ENCODE results near the gene TEC.

Gene TEC

GRCh38 chr4:48116582-48116981 lies 153.1 kb downstream of the TEC start:
- Mint-ChIP-seq H3K9me3 (no peaks in the 10 kb centered on the region), H3K27me3 (no peaks in the 10 kb centered on the region), H3K4me1 (no peaks in the 10 kb centered on the region), H3K36me3 (no peaks in the 10 kb centered on the region), H3K27ac (no peak overlapping the region), H3K4me3 (no peak overlapping the region)
- no peak for ATAC-seq (replicated peaks)
- no peak for DNase-seq

GRCh38 chr4:48114412-48114811 lies 155.2 kb downstream of the TEC start:
- DNase-seq: no peak
- H3K27me3 Mint-ChIP-seq: no peaks in the 10 kb centered on the region
- no peak for ATAC-seq (replicated peaks)
- no peak overlapping the region for H3K4me3 Mint-ChIP-seq
- H3K9me3 Mint-ChIP-seq: no peaks in the 10 kb centered on the region
- H3K27ac Mint-ChIP-seq: no peak overlapping the region
- H3K4me1 Mint-ChIP-seq: no peaks in the 10 kb centered on the region
- H3K36me3 Mint-ChIP-seq: no peaks in the 10 kb centered on the region

GRCh38 chr4:48112017-48112667 lies 157.5 kb downstream of the TEC start:
- H3K27ac Mint-ChIP-seq: no peak overlapping the region
- no peak for ATAC-seq (replicated peaks)
- no peaks in the 10 kb centered on the region for H3K9me3 Mint-ChIP-seq
- H3K4me1 Mint-ChIP-seq: no peaks in the 10 kb centered on the region
- no peaks in the 10 kb centered on the region for H3K27me3 Mint-ChIP-seq
- no peaks in the 10 kb centered on the region for H3K36me3 Mint-ChIP-seq
- no peak overlapping the region for H3K4me3 Mint-ChIP-seq
- no peak for DNase-seq

- DNase-seq (no peak), ATAC-seq (replicated peaks) (no peak)
- no peaks in the 10 kb centered on the region for H3K4me1 Mint-ChIP-seq
- no peak overlapping the region for H3K4me3 Mint-ChIP-seq
- no peaks in the 10 kb centered on the region for H3K9me3 Mint-ChIP-seq
- no peaks in the 10 kb centered on the region for H3K36me3 Mint-ChIP-seq
- H3K27me3 Mint-ChIP-seq: no peaks in the 10 kb centered on the region
- no peak overlapping the region for H3K27ac Mint-ChIP-seq
Measured at GRCh38 chr4:48110452-48110978, 159.1 kb downstream of the TEC start.

- Mint-ChIP-seq H3K4me3 (no peak overlapping the region), H3K27me3 (no peaks in the 10 kb centered on the region), H3K36me3 (no peaks in the 10 kb centered on the region), H3K4me1 (no peaks in the 10 kb centered on the region), H3K27ac (no peak overlapping the region), H3K9me3 (no peaks in the 10 kb centered on the region)
- ATAC-seq (replicated peaks) (peak; percentile 73 to 74), DNase-seq (peak; percentile 8)
Measured at GRCh38 chr4:48109413-48110263, 160.0 kb downstream of the TEC start.

- no peaks in the 10 kb centered on the region for H3K27me3 Mint-ChIP-seq
- no peak for DNase-seq
- no peak overlapping the region for H3K27ac Mint-ChIP-seq
- no peak for ATAC-seq (replicated peaks)
- H3K4me1 Mint-ChIP-seq: no peaks in the 10 kb centered on the region
- peaks cover under 1 to 4% of the 10 kb centered on the region in 2 donors for H3K36me3 Mint-ChIP-seq
- H3K4me3 Mint-ChIP-seq: no peak overlapping the region
- no peaks in the 10 kb centered on the region for H3K9me3 Mint-ChIP-seq
Measured at GRCh38 chr4:48108309-48109073, 161.1 kb downstream of the TEC start.

- ATAC-seq (replicated peaks) (no peak), DNase-seq (no peak)
- Mint-ChIP-seq H3K4me1 (no peaks in the 10 kb centered on the region), H3K9me3 (no peaks in the 10 kb centered on the region), H3K27ac (no peak overlapping the region), H3K4me3 (no peak overlapping the region), H3K27me3 (no peaks in the 10 kb centered on the region), H3K36me3 (peaks cover 5 to 10% of the 10 kb centered on the region in 2 donors)
Measured at GRCh38 chr4:48105230-48105629, 164.4 kb downstream of the TEC start.

- no peak overlapping the region for H3K4me3 Mint-ChIP-seq
- H3K4me1 Mint-ChIP-seq: no peaks in the 10 kb centered on the region
- H3K27me3 Mint-ChIP-seq: no peaks in the 10 kb centered on the region
- no peaks in the 10 kb centered on the region for H3K9me3 Mint-ChIP-seq
- peaks cover 5 to 10% of the 10 kb centered on the region in 2 donors for H3K36me3 Mint-ChIP-seq
- H3K27ac Mint-ChIP-seq: no peak overlapping the region
- no peak for DNase-seq
- ATAC-seq (replicated peaks): peak in 1 of 2 donors; percentile 45
Measured at GRCh38 chr4:48103483-48104139, 166.0 kb downstream of the TEC start.

GRCh38 chr4:48102303-48102702 lies 167.3 kb downstream of the TEC start:
- Mint-ChIP-seq H3K4me3 (no peak overlapping the region), H3K27ac (no peak overlapping the region), H3K4me1 (no peaks in the 10 kb centered on the region), H3K36me3 (peaks cover 5 to 10% of the 10 kb centered on the region in 2 donors), H3K27me3 (no peaks in the 10 kb centered on the region), H3K9me3 (no peaks in the 10 kb centered on the region)
- DNase-seq: no peak
- ATAC-seq (replicated peaks): no peak

- H3K9me3 Mint-ChIP-seq: no peaks in the 10 kb centered on the region
- H3K27ac Mint-ChIP-seq: no peak overlapping the region
- no peak for DNase-seq
Measured at GRCh38 chr4:48100256-48100655, 169.4 kb downstream of the TEC start.

GRCh38 chr4:48095441-48095840 lies 174.2 kb downstream of the TEC start:
- Mint-ChIP-seq H3K36me3 (no peaks in the 10 kb centered on the region), H3K4me3 (no peak overlapping the region), H3K27me3 (peaks cover 0 to 4% of the 10 kb centered on the region in 2 donors), H3K4me1 (no peaks in the 10 kb centered on the region), H3K9me3 (no peaks in the 10 kb centered on the region), H3K27ac (no peak overlapping the region)
- ATAC-seq (replicated peaks) (no peak), DNase-seq (no peak)

More at GRCh38 chr4:48100256-48100655, 169.4 kb downstream of the TEC start:
- ATAC-seq (replicated peaks): no peak
- no peak overlapping the region for H3K4me3 Mint-ChIP-seq
- H3K4me1 Mint-ChIP-seq: no peaks in the 10 kb centered on the region
- H3K27me3 Mint-ChIP-seq: peaks cover 0 to 4% of the 10 kb centered on the region in 2 donors
- H3K36me3 Mint-ChIP-seq: peaks cover 5 to 10% of the 10 kb centered on the region in 2 donors

GRCh38 chr4:48093991-48094416 lies 175.6 kb downstream of the TEC start:
- no peak overlapping the region for H3K4me3 Mint-ChIP-seq
- H3K9me3 Mint-ChIP-seq: no peaks in the 10 kb centered on the region
- peaks cover 0 to 4% of the 10 kb centered on the region in 2 donors for H3K27me3 Mint-ChIP-seq
- no peaks in the 10 kb centered on the region for H3K36me3 Mint-ChIP-seq
- H3K4me1 Mint-ChIP-seq: no peaks in the 10 kb centered on the region
- DNase-seq (no peak), ATAC-seq (replicated peaks) (no peak)
- H3K27ac Mint-ChIP-seq: no peak overlapping the region

GRCh38 chr4:48090621-48091020 lies 179.0 kb downstream of the TEC start:
- no peaks in the 10 kb centered on the region for H3K36me3 Mint-ChIP-seq
- H3K4me3 Mint-ChIP-seq: no peak overlapping the region
- H3K27ac Mint-ChIP-seq: no peak overlapping the region
- no peak for ATAC-seq (replicated peaks)
- peaks cover 2 to 6% of the 10 kb centered on the region in 2 donors for H3K27me3 Mint-ChIP-seq
- no peak for DNase-seq
- no peaks in the 10 kb centered on the region for H3K9me3 Mint-ChIP-seq
- no peaks in the 10 kb centered on the region for H3K4me1 Mint-ChIP-seq

Measured in stimulated activated naive B cell treated with anti-CD40 and anti-IgM and Interleukin-4, amounts not matched to agents 10 μg/mL and 1 μg/mL and 100 μg/mL, for 72 hours (primary cell).